HepG2 (cell line): ENCODE data around the gene ZNF559. TPM values are rescaled to one million over a fixed set of nuclear protein-coding genes. Genes with fewer than 3 reads are reported as not detected.

ENCODE experiments used
- ATAC-seq: fragments of 200-7000 bp; cut with Tn5 transposase; 3 replicates; pipeline ENCODE4 v1.9.1; 2020; ENCODE audit warnings: mild to moderate bottlenecking, moderate library complexity
- BruUV-seq: library from RNA; stranded (reverse); fragments of 400-500 nt; replicated peaks from 2 replicates; lab custom pipeline; 2021; lab: Mats Ljungman, UMichigan
- CTCF ChIA-PET: fragments of 300-600 bp; formaldehyde crosslinking; extraction: SDS; loops from one replicate; lab custom pipeline; 2021; ENCODE audit warnings: low total read pairs, inconsistent platforms, low intra/inter-chr PET ratio; lab: Yijun Ruan, JAX
- POLR2A ChIA-PET: fragments of 350-600 bp; sonication (Branson Sonifier 250); formaldehyde crosslinking; loops from one replicate; lab custom pipeline; 2020; ENCODE audit warnings: antibody characterized with exemption, inconsistent platforms; lab: Yijun Ruan, JAX
- DNase-seq: peaks from one replicate; pipeline ENCODE4 v3.0.0-alpha.2; 2015; ENCODE audit warnings: low spot score
- FAIRE-seq: peaks from 3 replicates; lab custom pipeline; 2011; peaks lifted over from hg19 to GRCh38; lab: Jason Lieb, UNC
- H2AFZ ChIP-seq: one replicate; pipeline ENCODE4 v1.6.1; 2011; ENCODE audit warnings: low read length, inconsistent platforms
- H3K27ac ChIP-seq: fragments of 300-600 bp; 3 replicates; pipeline ENCODE4 v1.8.0; 2011; ENCODE audit warnings: mixed run types, mild to moderate bottlenecking, mixed read lengths, low read length, inconsistent platforms; ENCODE audit not compliant: insufficient read depth; ENCODE audit errors: extremely low read length
- H3K27me3 ChIP-seq, 2 experiments: fragments of 200-600 bp in 1 of 2; 2 replicates in 1 of 2; 3 replicates in 1 of 2; pipeline versions ENCODE4 v1.6.0 to v1.8.0; 2011; ENCODE audit warnings: low read length in 2 of 2, mild to moderate bottlenecking in 2 of 2, moderate library complexity in 2 of 2, inconsistent platforms in 1 of 2; ENCODE audit not compliant: insufficient read depth in 2 of 2, control insufficient read depth in 1 of 2
- H3K36me3 ChIP-seq, 2 experiments: fragments of 200-600 bp in 1 of 2; replicated peaks in 1 of 2; 2 replicates in 1 of 2; 3 replicates in 1 of 2; pipeline versions ENCODE4 v1.5.1 to v1.8.0; 2011; ENCODE audit warnings: low read length in 2 of 2, inconsistent platforms in 1 of 2; ENCODE audit not compliant: insufficient read depth in 2 of 2, control insufficient read depth in 1 of 2
- H3K4me1 ChIP-seq: 2 replicates; pipeline ENCODE4 v1.5.1; 2012; ENCODE audit warnings: low read length, inconsistent platforms; ENCODE audit not compliant: insufficient read depth
- H3K4me2 ChIP-seq: 2 replicates; pipeline ENCODE4 v1.6.0; 2011; ENCODE audit warnings: low read depth, low read length, inconsistent platforms
- H3K4me3 ChIP-seq, 3 experiments: fragments of 200-600 bp in 1 of 3; sonication (generic), shearing (Covaris generic) in 1 of 3; replicated peaks in 1 of 3; 2 replicates each; pipeline ENCODE4 v1.5.1; 2011 to 2016; ENCODE audit warnings: low read length in 3 of 3, inconsistent platforms in 2 of 3, low read depth in 2 of 3, mild to moderate bottlenecking in 2 of 3, control low read depth in 1 of 3, mixed read lengths in 1 of 3; ENCODE audit not compliant: insufficient read depth in 1 of 3
- H3K79me2 ChIP-seq: one replicate; pipeline ENCODE4 v1.6.1; 2011; ENCODE audit warnings: low read length, inconsistent platforms; ENCODE audit not compliant: insufficient read depth
- H3K9ac ChIP-seq: 2 replicates; pipeline ENCODE4 v1.6.0; 2011; ENCODE audit warnings: mild to moderate bottlenecking, low read depth, low read length, inconsistent platforms; ENCODE audit not compliant: insufficient read depth
- H3K9me3 ChIP-seq: 2 replicates; pipeline ENCODE4 v1.5.1; 2012; ENCODE audit warnings: mild to moderate bottlenecking, low read length
- H4K20me1 ChIP-seq: 2 replicates; pipeline ENCODE4 v1.6.0; 2011; ENCODE audit warnings: inconsistent platforms, mild to moderate bottlenecking, low read length, moderate library complexity; ENCODE audit not compliant: insufficient read depth
- CAMTA2 ChIP-seq: sonication (generic); formaldehyde crosslinking; IDR thresholded peaks from 2 replicates; pipeline ENCODE4 v1.4.0; 2020; ENCODE audit warnings: mild to moderate bottlenecking, missing genetic modification reagents, borderline replicate concordance
- CC2D1A ChIP-seq: sonication (generic); formaldehyde crosslinking; IDR thresholded peaks from 2 replicates; pipeline ENCODE4 v1.8.1; 2023; ENCODE audit warnings: mild to moderate bottlenecking, missing genetic modification reagents
- ESRRA ChIP-seq: sonication (generic); formaldehyde crosslinking; IDR thresholded peaks from 2 replicates; pipeline ENCODE4 v1.5.1; 2020; ENCODE audit warnings: mild to moderate bottlenecking, low read depth, missing genetic modification reagents
- HES4 ChIP-seq: sonication (generic); formaldehyde crosslinking; IDR thresholded peaks from 2 replicates; pipeline ENCODE4 v1.9.0; 2021; ENCODE audit warnings: mild to moderate bottlenecking, missing genetic modification reagents, borderline replicate concordance
- IKZF1 ChIP-seq: fragments of 450-650 bp; IDR thresholded peaks from 2 replicates; pipeline ENCODE4 v1.7.1; 2016
- ISL2 ChIP-seq: sonication (generic); formaldehyde crosslinking; IDR thresholded peaks from 2 replicates; pipeline ENCODE4 v1.5.0; 2020; ENCODE audit warnings: missing genetic modification reagents
- NCOA1 ChIP-seq: sonication (generic); formaldehyde crosslinking; IDR thresholded peaks from 2 replicates; pipeline ENCODE4 v1.9.0; 2021; ENCODE audit warnings: missing genetic modification reagents
- NFRKB ChIP-seq: fragments of 450-650 bp; IDR thresholded peaks from 2 replicates; pipeline ENCODE4 v1.6.1; 2017
- SRSF9 ChIP-seq: fragments of 200-400 bp; formaldehyde crosslinking; IDR thresholded peaks from 2 replicates; pipeline ENCODE4 v1.6.1; 2018; ENCODE audit warnings: borderline replicate concordance, mild to moderate bottlenecking, low read depth, low read length; ENCODE audit not compliant: insufficient read depth, poor library complexity, severe bottlenecking
- STAG1 ChIP-seq: sonication (generic); formaldehyde crosslinking; IDR thresholded peaks from 2 replicates; pipeline ENCODE4 v1.4.0; 2020; ENCODE audit warnings: missing genetic modification reagents
- XRCC5 ChIP-seq: fragments of 200-400 bp; formaldehyde crosslinking; optimal IDR thresholded peaks from 2 replicates; pipeline ENCODE3; 2017; ENCODE audit warnings: mild to moderate bottlenecking, low read length
- ZFP1 ChIP-seq: IDR thresholded peaks from 2 replicates; pipeline ENCODE4 v1.6.1; 2016
- ZNF225 ChIP-seq: sonication (generic); formaldehyde crosslinking; IDR thresholded peaks from 2 replicates; pipeline ENCODE4 v1.4.0; 2020; ENCODE audit warnings: mild to moderate bottlenecking, missing genetic modification reagents
- ZNF282 ChIP-seq: fragments of 450-650 bp; IDR thresholded peaks from 2 replicates; pipeline ENCODE4 v1.6.1; 2018; ENCODE audit not compliant: partially characterized antibody
- ZNF496 ChIP-seq: sonication (generic); formaldehyde crosslinking; IDR thresholded peaks from 2 replicates; pipeline ENCODE4 v1.8.1; 2023; ENCODE audit warnings: mild to moderate bottlenecking, moderate library complexity, missing genetic modification reagents; ENCODE audit not compliant: insufficient replicate concordance
- ZNF570 ChIP-seq: sonication (generic); formaldehyde crosslinking; IDR thresholded peaks from 2 replicates; pipeline ENCODE4 v1.4.0; 2020; ENCODE audit warnings: mild to moderate bottlenecking, missing genetic modification reagents, borderline replicate concordance
- ZNF607 ChIP-seq: sonication (generic); formaldehyde crosslinking; IDR thresholded peaks from 2 replicates; pipeline ENCODE4 v1.5.1; 2020; ENCODE audit warnings: missing genetic modification reagents, mild to moderate bottlenecking, borderline replicate concordance
- ZNF629 ChIP-seq: sonication (generic); formaldehyde crosslinking; conservative IDR thresholded peaks from 2 replicates; pipeline ENCODE4 v1.5.0; 2020; ENCODE audit warnings: missing genetic modification reagents
- WGBS: methylation state at CpG from one replicate; pipeline ENCODE4 v1.1.6; 2017; ENCODE audit warnings: low lambda C conversion rate; 5-methylcytosine and 5-hydroxymethylcytosine counted together
- in situ Hi-C: cut with HindIII; loops from 2 replicates; pipeline ENCODE4 v1.10.0; 2017; ENCODE audit warnings: low pct_unique_long_range_greater_than_20kb; ENCODE audit not compliant: extremely low pct_ligation_motif_present
- intact Hi-C: fragments of 100-400 bp; cut with micrococcal nuclease; formaldehyde crosslinking; loops from one replicate; pipeline ENCODE4 v1.10.0; 2022; ENCODE audit not compliant: unreplicated experiment
- polyA plus RNA-seq, 8 experiments: library from polyadenylated mRNA; depleted of rRNA in 3 of 8; stranded (reverse) in 7 of 8; unstranded in 1 of 8; fragments of >200 nt; fragmentation: Illumina TruSeq in 4 of 8; extraction: Trizol in 4 of 8; gene quantifications; 2 replicates each; pipeline versions ENCODE4 v1.2.1 to v1.2.3, GENCODE V29; 2011 to 2016; ENCODE audit warnings: low read depth in 4 of 8, missing spikeins in 1 of 8, mixed read lengths in 1 of 8; ENCODE audit not compliant: insufficient read depth in 1 of 8
- total RNA-seq, 5 experiments: library from RNA; depleted of rRNA; stranded (reverse); fragments of >200 nt; fragmentation: Illumina TruSeq; extraction: Trizol; gene quantifications; 2 replicates each; pipeline ENCODE4 v1.2.3, GENCODE V29; 2016; ENCODE audit warnings: low read depth in 1 of 5
- TF ChIP-seq, protein P1 (sequence below): sonication (generic); formaldehyde crosslinking; IDR thresholded peaks from 2 replicates; pipeline ENCODE4 v1.4.0; 2020; ENCODE audit warnings: missing genetic modification reagents
- TF ChIP-seq, protein P2 (sequence below): IDR thresholded peaks from 2 replicates; pipeline ENCODE4 v1.6.1; 2016; ENCODE audit warnings: control low read depth

ZNF559 gene
- total and polyA plus RNA-seq, 2 of the 13 experiments (the other 11 are each of a cell fraction or from before 2014, with no cell fraction given): 6.3 to 9.8 TPM

DNA sequence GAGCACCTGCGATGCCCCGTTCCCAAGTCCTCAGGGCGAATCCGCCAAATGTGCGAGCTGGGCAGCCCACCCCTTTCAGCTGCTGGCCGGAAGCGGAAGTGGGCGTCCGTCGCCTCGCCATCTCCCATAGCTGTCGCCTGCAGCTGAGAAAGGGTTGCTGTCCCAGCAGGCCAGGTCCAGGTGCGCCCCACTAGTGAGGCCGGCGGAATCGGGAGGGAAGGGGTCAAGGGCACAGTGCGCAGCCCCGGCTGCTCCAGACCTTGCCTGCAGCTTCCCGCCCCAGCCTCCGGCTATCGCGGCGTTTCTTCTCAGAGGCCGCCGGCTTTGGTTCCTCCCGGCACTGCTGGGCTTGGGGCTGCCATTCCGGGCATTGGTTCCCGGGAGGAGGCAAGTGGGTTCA, 38.9 kb downstream of the ZNF559 start, which contains the start of gene ZNF177:
Gene ZNF177 (plus strand): TSS at position 109 of the 400 bp plus-strand sequence. CDS start 15,299 bp downstream, outside the sequence.
- DNase-seq: no peak
- no peak within 1 kb of the TSS for H2AFZ ChIP-seq
- no peaks in the 10 kb centered on the region for H3K27me3 ChIP-seq
- no peak within 1 kb of the TSS for H3K27ac ChIP-seq
- no peaks in the 10 kb centered on the region for H4K20me1 ChIP-seq
- no peak within 1 kb of the TSS for H3K4me3 ChIP-seq
- no peak within 1 kb of the TSS for H3K4me2 ChIP-seq
- no peak within 1 kb of the TSS for H3K9ac ChIP-seq
- WGBS: 59% methylated on average over 8 of the region's 28 CpGs
- ATAC-seq: no peak
- FAIRE-seq: no peak
- CTCF ChIA-PET: no interaction called here
- no TSS peak for BruUV-seq
- no peaks in the 10 kb centered on the region for H3K36me3 ChIP-seq
- H3K9me3 ChIP-seq: peaks cover 56% of the 10 kb centered on the region
- in situ Hi-C loops: no loop called here
- POLR2A ChIA-PET: no interaction called here
- TF ChIP-seq, protein P1, sequence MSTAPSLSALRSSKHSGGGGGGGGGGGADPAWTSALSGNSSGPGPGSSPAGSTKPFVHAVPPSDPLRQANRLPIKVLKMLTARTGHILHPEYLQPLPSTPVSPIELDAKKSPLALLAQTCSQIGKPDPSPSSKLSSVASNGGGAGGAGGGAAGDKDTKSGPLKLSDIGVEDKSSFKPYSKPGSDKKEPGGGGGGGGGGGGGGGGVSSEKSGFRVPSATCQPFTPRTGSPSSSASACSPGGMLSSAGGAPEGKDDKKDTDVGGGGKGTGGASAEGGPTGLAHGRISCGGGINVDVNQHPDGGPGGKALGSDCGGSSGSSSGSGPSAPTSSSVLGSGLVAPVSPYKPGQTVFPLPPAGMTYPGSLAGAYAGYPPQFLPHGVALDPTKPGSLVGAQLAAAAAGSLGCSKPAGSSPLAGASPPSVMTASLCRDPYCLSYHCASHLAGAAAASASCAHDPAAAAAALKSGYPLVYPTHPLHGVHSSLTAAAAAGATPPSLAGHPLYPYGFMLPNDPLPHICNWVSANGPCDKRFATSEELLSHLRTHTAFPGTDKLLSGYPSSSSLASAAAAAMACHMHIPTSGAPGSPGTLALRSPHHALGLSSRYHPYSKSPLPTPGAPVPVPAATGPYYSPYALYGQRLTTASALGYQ: no peak
- no peak for TF ChIP-seq ZNF496 (CRISPR knock-in tag)
- TF ChIP-seq, protein P2, sequence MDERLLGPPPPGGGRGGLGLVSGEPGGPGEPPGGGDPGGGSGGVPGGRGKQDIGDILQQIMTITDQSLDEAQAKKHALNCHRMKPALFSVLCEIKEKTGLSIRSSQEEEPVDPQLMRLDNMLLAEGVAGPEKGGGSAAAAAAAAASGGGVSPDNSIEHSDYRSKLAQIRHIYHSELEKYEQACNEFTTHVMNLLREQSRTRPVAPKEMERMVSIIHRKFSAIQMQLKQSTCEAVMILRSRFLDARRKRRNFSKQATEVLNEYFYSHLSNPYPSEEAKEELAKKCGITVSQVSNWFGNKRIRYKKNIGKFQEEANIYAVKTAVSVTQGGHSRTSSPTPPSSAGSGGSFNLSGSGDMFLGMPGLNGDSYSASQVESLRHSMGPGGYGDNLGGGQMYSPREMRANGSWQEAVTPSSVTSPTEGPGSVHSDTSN: no peak
- TF ChIP-seq ISL2: no peak
- TF ChIP-seq ZFP1 (CRISPR knock-in tag): no peak
- TF ChIP-seq CC2D1A (CRISPR knock-in tag): no peak
- no peak for TF ChIP-seq SRSF9
- no peak for TF ChIP-seq STAG1
- no peak for TF ChIP-seq NCOA1
- TF ChIP-seq ESRRA: no peak
- no peak for TF ChIP-seq HES4 (CRISPR knock-in tag)
- no peak for TF ChIP-seq CAMTA2
- TF ChIP-seq ZNF282: no peak
- no peak for TF ChIP-seq ZNF629 (CRISPR knock-in tag)
- no peak for TF ChIP-seq ZNF225 (CRISPR knock-in tag)
- no peak for TF ChIP-seq NFRKB
- no peak for TF ChIP-seq IKZF1
- TF ChIP-seq XRCC5: no peak
- no peak for TF ChIP-seq ZNF570 (CRISPR knock-in tag)
- no peak for TF ChIP-seq ZNF607 (CRISPR knock-in tag)
- TF ChIP-seq, all 625 proteins: peak for 0
- intact Hi-C loops: no loop called here
- Histone ChIP-seq H3K79me2 (no peaks in the 10 kb centered on the region), H3K4me1 (no peaks in the 10 kb centered on the region)
